GM19193 (cell line): ENCODE data around the gene STX16.

ENCODE experiments used
- POLR2A ChIP-seq: IDR thresholded peaks from 4 replicates; pipeline ENCODE4 v1.6.1; 2011; ENCODE audit not compliant: insufficient read depth, insufficient read length; ENCODE audit errors: extremely low read depth

The STX16 gene

DNA sequence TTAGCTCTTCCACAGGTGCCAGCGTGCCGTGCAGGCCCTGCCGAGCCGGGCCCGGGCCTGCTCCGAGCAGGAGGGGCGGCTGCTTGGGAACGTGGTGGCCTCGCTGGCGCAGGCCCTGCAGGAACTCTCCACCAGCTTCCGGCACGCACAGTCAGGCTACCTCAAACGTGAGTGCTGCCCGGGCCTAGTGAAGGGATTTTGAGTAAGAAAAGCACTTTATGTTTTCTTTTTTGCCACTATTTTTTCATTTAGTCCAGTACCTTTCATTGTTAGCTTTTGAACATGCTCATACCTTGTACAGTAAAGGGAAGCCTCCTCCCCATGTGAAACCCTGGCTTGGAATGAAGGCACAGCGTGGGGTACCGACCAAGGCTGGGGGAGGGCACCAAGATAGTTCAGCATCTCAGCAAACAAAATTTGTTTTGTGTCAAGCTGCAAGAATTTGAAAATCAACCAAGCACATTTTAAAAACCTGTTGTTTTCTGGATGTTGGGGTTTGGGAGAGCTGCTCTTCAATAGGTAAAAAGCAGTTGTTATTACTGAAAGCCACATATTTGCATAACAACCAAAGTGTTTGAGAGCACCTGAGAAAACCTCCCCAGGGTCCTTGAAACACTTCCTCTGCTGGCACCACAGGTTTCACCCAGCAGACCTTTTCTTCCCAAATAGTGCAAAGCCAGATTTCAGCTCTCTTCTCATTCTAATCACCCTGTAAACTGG lies 18.4 kb downstream of the STX16 start:
- no peak for TF ChIP-seq POLR2A

- no peak for TF ChIP-seq POLR2A
Measured at GRCh38 chr20:58670102-58670501, 19.0 kb downstream of the STX16 start.

- TF ChIP-seq POLR2A: no peak
Measured at GRCh38 chr20:58670659-58671058, 19.6 kb downstream of the STX16 start.

DNA sequence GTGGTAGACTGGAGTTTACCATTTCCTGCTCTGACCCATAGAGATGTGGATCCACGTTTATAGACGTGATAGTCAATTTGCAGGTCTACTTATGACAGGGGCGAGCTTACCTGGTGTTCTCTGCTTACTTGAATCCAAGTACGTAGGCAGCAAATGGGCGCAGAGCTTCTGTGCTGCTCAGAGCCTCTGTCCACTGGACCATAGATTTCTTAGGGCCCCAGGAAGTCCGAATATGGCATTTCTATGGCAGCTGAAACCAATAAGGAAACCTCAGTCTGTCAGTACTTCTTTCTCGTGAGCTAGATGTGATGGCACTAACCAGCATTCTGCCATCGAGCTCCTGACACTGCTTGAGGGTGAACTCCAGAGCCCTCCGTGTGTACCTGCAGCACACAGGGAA lies 22.0 kb downstream of the STX16 start:
- TF ChIP-seq POLR2A: no peak

- TF ChIP-seq POLR2A: no peak
Measured at GRCh38 chr20:58675146-58675584, 24.1 kb downstream of the STX16 start.

GRCh38 chr20:58675641-58676040 lies 24.6 kb downstream of the STX16 start:
- no peak for TF ChIP-seq POLR2A

- TF ChIP-seq POLR2A: no peak
Measured at GRCh38 chr20:58676161-58676560, 25.1 kb downstream of the STX16 start.

GRCh38 chr20:58677079-58677604 lies 26.1 kb downstream of the STX16 start:
- TF ChIP-seq POLR2A: no peak

DNA sequence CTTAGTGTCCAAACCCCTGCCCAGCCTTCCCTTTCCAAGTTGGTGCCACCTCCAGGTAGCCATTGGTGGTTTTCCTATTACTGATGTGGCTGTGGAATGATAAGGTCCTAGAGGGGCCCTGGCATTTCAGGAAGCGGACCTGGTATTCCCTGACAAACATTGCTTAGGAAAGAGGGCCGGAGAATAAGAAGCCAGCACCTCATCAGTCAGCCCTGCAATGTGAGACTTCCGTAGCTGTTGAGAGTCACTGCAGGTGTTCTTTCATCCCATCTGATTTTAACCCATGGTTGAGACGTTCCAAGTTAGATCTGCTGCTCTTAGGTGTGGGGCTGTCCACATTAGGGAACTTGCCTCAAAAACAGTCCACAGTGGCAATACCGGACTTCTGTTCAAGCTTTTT lies 26.7 kb downstream of the STX16 start:
- no peak for TF ChIP-seq POLR2A

DNA sequence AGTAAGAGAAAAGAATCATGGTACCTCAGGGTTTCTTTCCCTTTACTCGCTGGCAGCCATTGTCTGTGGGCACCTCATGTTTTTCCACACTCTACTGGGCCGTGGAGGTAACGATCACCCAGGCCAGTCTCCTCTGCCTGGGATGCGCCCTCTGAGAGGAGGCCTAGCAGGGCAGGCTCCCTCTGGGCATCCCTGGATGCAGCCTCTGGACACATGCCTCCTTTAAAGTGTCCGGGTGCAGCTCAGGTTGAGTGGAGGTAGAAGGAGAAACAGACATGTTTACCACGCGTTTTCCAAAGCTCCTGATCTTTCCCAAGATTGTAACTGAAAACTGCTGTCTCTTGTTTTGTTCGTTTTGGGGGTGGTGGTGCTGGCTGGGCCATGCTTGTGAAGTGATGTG lies 27.7 kb downstream of the STX16 start:
- no peak for TF ChIP-seq POLR2A

DNA sequence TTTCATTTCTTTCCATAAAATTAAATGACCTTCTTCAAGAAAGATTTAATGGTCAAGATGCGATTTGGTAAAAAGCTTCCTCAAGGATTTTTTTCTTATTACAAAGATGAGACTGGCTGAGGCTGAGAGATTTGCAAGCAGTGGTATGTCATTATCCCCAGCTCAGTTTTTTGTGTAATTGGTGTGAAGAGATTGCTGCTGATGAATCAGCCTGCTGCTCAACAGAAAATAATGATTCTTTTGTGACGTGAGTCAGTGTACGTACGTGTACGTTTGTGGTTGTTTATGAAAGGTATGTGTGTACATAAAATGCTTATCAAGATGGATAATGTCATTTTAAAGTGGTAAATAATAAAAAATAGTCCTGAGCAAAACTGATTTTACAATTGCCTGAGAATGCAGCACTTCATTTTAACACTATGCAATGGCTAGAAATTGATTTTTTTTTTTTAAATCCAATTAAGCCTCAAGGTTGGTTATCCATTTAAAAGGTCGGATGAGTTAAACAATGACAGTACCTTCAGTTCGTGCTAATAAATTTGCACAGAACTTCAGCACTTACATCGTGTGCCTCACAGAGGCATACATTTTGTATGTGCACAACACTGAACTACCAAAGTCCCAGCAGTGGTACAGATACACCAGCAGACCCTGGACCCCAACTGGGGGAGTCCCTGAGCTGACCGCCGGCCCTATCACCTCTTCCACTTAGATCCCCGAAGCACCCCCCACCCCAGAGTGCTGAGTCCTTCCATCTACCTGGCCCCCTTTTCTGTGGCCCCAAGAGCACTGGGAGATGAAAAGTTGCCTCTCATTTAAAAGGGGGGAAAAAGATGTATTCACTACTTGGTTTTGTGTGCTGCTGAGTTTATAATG lies 31.8 kb downstream of the STX16 start:
- TF ChIP-seq POLR2A: no peak

GRCh38 chr20:58684291-58684690 lies 33.2 kb downstream of the STX16 start:
- TF ChIP-seq POLR2A: no peak

GRCh38 chr20:58685988-58686387 lies 34.9 kb downstream of the STX16 start:
- TF ChIP-seq POLR2A: no peak

DNA sequence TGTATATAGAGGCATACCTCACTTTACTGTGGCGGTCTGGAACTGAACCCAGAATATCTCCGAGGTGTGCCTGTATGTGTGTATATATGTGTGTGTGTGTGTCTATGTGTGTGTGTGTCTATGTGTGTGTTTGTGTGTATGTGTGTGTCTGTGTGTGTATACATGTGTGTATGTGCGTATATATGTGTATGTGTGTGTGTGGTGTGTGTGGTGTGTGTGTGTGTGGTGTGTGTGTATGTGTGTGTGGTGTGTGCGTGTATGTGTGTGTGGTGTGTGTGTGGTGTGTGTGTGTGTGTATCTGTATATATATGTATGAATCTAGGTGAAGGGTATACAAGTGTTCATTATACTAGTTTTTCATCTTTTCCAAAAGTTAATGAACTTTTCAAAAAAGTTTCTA lies 37.3 kb downstream of the STX16 start:
- TF ChIP-seq POLR2A: no peak

DNA sequence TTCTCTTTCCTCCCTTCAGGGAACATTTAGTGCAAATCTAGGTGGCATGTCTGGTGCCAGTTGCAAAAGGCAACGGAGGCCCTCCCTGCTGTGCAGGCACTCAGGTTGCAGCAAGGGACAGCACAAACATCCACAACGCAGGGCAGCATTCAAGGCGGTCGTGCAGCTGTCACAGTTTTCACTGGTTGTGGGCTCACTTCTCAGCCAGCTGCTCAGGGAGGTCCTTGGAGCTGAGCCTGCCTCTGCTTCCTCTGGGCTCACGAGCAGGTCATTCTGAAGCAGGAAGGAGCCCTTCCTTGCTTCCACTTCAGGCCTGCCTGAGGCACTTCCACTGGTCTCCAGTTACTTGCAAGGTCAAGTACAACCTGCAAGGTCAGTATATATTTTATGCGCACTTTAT lies 37.8 kb downstream of the STX16 start:
- TF ChIP-seq POLR2A: no peak
